Calu3 (cell line): Measurements from ENCODE around the gene FARS2. TPM values are rescaled to one million over a fixed set of nuclear protein-coding genes. Genes with fewer than 3 reads are reported as not detected.

Source experiments
- BruUV-seq: library from RNA; stranded (reverse); fragments of 400-500 nt; replicated peaks from 2 replicates; lab custom pipeline; 2021; lab: Mats Ljungman, UMichigan
- CTCF ChIA-PET: fragments of 300-600 bp; sonication (Branson Sonifier 250); formaldehyde crosslinking; loops from one replicate; lab custom pipeline; 2022; ENCODE audit warnings: antibody characterized with exemption; lab: Charles Lee
- DNase-seq: peaks from one replicate; pipeline ENCODE4 v3.0.0; 2022
- H3K27ac Mint-ChIP-seq: one replicate; pipeline ENCODE4 v1.8.0; 2022; ENCODE audit warnings: mixed read lengths; ENCODE audit not compliant: unreplicated experiment
- H3K27me3 Mint-ChIP-seq: one replicate; pipeline ENCODE4 v1.8.0; 2022; ENCODE audit warnings: mixed read lengths; ENCODE audit not compliant: unreplicated experiment
- H3K36me3 Mint-ChIP-seq: one replicate; pipeline ENCODE4 v1.8.0; 2022; ENCODE audit warnings: mild to moderate bottlenecking, moderate library complexity, mixed read lengths; ENCODE audit not compliant: insufficient read depth, unreplicated experiment
- H3K4me1 Mint-ChIP-seq: one replicate; pipeline ENCODE4 v1.8.0; 2022; ENCODE audit warnings: mild to moderate bottlenecking, low read depth, mixed read lengths; ENCODE audit not compliant: unreplicated experiment
- H3K4me3 Mint-ChIP-seq: one replicate; pipeline ENCODE4 v1.8.0; 2022; ENCODE audit warnings: mild to moderate bottlenecking, low read depth, moderate library complexity, mixed read lengths; ENCODE audit not compliant: unreplicated experiment
- H3K9me3 Mint-ChIP-seq: one replicate; pipeline ENCODE4 v1.8.0; 2022; ENCODE audit warnings: low read depth, mixed read lengths; ENCODE audit not compliant: unreplicated experiment
- CTCF ChIP-seq: fragments of 200-600 bp; IDR thresholded peaks from one replicate; pipeline ENCODE4 v1.8.0; 2022; ENCODE audit warnings: antibody characterized with exemption; ENCODE audit not compliant: unreplicated experiment
- intact Hi-C: fragments of 100-400 bp; cut with micrococcal nuclease; formaldehyde crosslinking; loops from one replicate; pipeline ENCODE4 v1.10.0; 2022; ENCODE audit not compliant: unreplicated experiment
- total RNA-seq: library from RNA; stranded (reverse); gene quantifications from 2 replicates; pipeline ENCODE4 v1.2.3, GENCODE V29; 2022

The FARS2 gene
- total RNA-seq, 1 experiment from 2014 or later = 13.4 TPM

- Mint-ChIP-seq H3K9me3 (no peaks in the 10 kb centered on the region), H3K27ac (no peak overlapping the region), H3K4me3 (no peak overlapping the region), H3K36me3 (no peaks in the 10 kb centered on the region), H3K4me1 (no peaks in the 10 kb centered on the region), H3K27me3 (no peaks in the 10 kb centered on the region)
- intact Hi-C loops = no loop called here
- TF ChIP-seq CTCF = no peak
- BruUV-seq = no TSS peak
- DNase-seq = no peak
- CTCF ChIA-PET = no interaction called here
Observed at GRCh38 chr6:5738211-5738610, 476.9 kb downstream of the FARS2 start.

DNA sequence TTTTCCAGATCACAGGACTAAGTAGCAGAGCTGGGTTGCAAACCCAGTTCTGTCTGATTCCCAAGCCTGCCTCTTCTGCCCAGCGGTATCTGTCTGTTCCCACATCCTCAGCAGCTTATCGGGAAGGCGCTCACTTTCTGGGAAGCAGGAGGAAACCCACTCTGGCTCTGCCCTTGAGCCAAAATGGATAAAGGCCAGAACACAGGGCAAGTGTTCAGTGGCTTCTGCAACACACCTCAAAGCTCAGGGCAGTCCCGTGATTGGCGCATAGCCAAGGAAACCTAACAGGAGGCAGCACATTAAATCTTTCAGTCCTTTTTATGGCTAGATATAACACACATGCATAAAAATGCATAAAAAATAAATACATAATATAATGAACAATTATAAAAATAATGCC lies 483.2 kb downstream of the FARS2 start:
- no TSS peak for BruUV-seq
- intact Hi-C loops = no loop called here
- Mint-ChIP-seq H3K4me3 (no peak overlapping the region), H3K4me1 (no peaks in the 10 kb centered on the region), H3K27ac (no peak overlapping the region), H3K36me3 (no peaks in the 10 kb centered on the region), H3K9me3 (peaks cover 5% of the 10 kb centered on the region), H3K27me3 (no peaks in the 10 kb centered on the region)
- no peak for TF ChIP-seq CTCF
- CTCF ChIA-PET = no interaction called here
- no peak for DNase-seq

DNA sequence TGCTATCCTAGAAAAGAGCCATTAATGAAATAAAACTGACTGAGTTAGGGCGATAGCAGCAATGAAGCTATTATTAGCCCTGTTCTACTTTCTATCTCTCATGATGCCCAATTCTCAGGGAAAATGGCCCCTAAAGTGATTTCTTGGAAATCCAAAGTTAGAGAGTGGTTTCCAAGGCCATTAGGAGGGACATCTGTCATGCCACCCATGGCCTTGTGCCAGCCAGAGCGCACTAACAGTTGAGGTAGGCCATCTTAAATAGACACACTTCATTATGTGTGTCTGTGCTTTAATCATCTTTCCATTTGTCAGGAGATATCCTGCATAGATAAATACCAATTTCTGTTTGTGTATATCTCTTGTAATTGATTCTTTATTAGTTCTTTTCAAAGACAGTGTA lies 483.8 kb downstream of the FARS2 start:
- peaks cover 8% of the 10 kb centered on the region for H3K9me3 Mint-ChIP-seq
- intact Hi-C loops = no loop called here
- BruUV-seq = no TSS peak
- no peaks in the 10 kb centered on the region for H3K4me1 Mint-ChIP-seq
- no peak for DNase-seq
- no peak for TF ChIP-seq CTCF
- H3K27ac Mint-ChIP-seq = no peak overlapping the region
- H3K36me3 Mint-ChIP-seq = no peaks in the 10 kb centered on the region
- H3K4me3 Mint-ChIP-seq = no peak overlapping the region
- CTCF ChIA-PET = no interaction called here
- H3K27me3 Mint-ChIP-seq = no peaks in the 10 kb centered on the region

GRCh38 chr6:5746053-5746758 lies 484.9 kb downstream of the FARS2 start:
- intact Hi-C loops = no loop called here
- Mint-ChIP-seq H3K36me3 (no peaks in the 10 kb centered on the region), H3K27ac (no peak overlapping the region), H3K9me3 (peaks cover 10% of the 10 kb centered on the region), H3K27me3 (no peaks in the 10 kb centered on the region), H3K4me3 (no peak overlapping the region), H3K4me1 (no peaks in the 10 kb centered on the region)
- no TSS peak for BruUV-seq
- TF ChIP-seq CTCF = no peak
- no peak for DNase-seq
- CTCF ChIA-PET = no interaction called here
